Measurements from ENCODE around the gene MET.
A peak's percentile ranks its signal among the peaks of the same experiment; 100 is the strongest.
"Not testable (repeated sequence)": the region's sequence is repeated elsewhere in the genome, so short reads cannot be mapped to it uniquely, and the experiment has no call there.

MET gene

GRCh38 chr7:116754186-116754585, 82.2 kb downstream of the MET start:
- no peak for DNase-seq

- DNase-seq = no peak
Observed at GRCh38 chr7:116757283-116757682, 85.3 kb downstream of the MET start.

GRCh38 chr7:116759642-116760041, 87.6 kb downstream of the MET start:
- DNase-seq = not testable (repeated sequence)

GRCh38 chr7:116762971-116763370, 91.0 kb downstream of the MET start:
- DNase-seq = no peak

- DNase-seq = no peak
Observed at GRCh38 chr7:116763647-116764046, 91.7 kb downstream of the MET start.

- no peak for DNase-seq
Observed at GRCh38 chr7:116766881-116767280, 94.9 kb downstream of the MET start.

- no peak for DNase-seq
Observed at GRCh38 chr7:116769546-116769945, 97.5 kb downstream of the MET start.

GRCh38 chr7:116770941-116771340, 98.9 kb downstream of the MET start:
- DNase-seq = no peak

GRCh38 chr7:116771640-116772039, 99.6 kb downstream of the MET start:
- no peak for DNase-seq

- no peak for DNase-seq
Observed at GRCh38 chr7:116772423-116772863, 100.4 kb downstream of the MET start.

- no peak for DNase-seq
Observed at GRCh38 chr7:116772926-116773749, 101.1 kb downstream of the MET start.

- DNase-seq = no peak
Observed at GRCh38 chr7:116776046-116776445, 104.0 kb downstream of the MET start.

GRCh38 chr7:116776610-116777289, 104.8 kb downstream of the MET start:
- DNase-seq = peak; percentile 12

GRCh38 chr7:116777651-116778281, 105.8 kb downstream of the MET start:
- no peak for DNase-seq

- DNase-seq = no peak
Observed at GRCh38 chr7:116779216-116779615, 107.2 kb downstream of the MET start.

GRCh38 chr7:116779931-116780330, 107.9 kb downstream of the MET start:
- no peak for DNase-seq

- DNase-seq = no peak
Observed at GRCh38 chr7:116780521-116780920, 108.5 kb downstream of the MET start.

GRCh38 chr7:116780966-116781365, 109.0 kb downstream of the MET start:
- no peak for DNase-seq

GRCh38 chr7:116781584-116781983, 109.6 kb downstream of the MET start:
- no peak for DNase-seq

- DNase-seq = no peak
Observed at GRCh38 chr7:116782177-116782711, 110.2 kb downstream of the MET start.

GRCh38 chr7:116783666-116784318, 111.8 kb downstream of the MET start:
- no peak for DNase-seq

- no peak for DNase-seq
Observed at GRCh38 chr7:116784647-116785046, 112.7 kb downstream of the MET start.

GRCh38 chr7:116785843-116786242, 113.8 kb downstream of the MET start:
- no peak for DNase-seq
